HL-60/S4 (cell line): ENCODE data around the gene MEG3.

Experiments
- in situ Hi-C: fragments of 300-500 bp; cut with MboI; formaldehyde crosslinking; loops from 2 replicates; pipeline ENCODE4 v1.14.3; 2022; ENCODE audit warnings: low sequenced_read_pairs

The MEG3 gene

GRCh38 chr14:100862277-100862676, 36.4 kb downstream of the MEG3 start:
- in situ Hi-C loops: no loop called here

GRCh38 chr14:100862793-100863192, 36.9 kb downstream of the MEG3 start:
- in situ Hi-C loops: no loop called here

GRCh38 chr14:100864206-100864605, 38.3 kb downstream of the MEG3 start:
- in situ Hi-C loops: no loop called here

- in situ Hi-C loops: no loop called here
Measured at GRCh38 chr14:100864960-100865681, 39.2 kb downstream of the MEG3 start.

GRCh38 chr14:100865682-100866591, 40.0 kb downstream of the MEG3 start:
- in situ Hi-C loops: no loop called here

GRCh38 chr14:100866666-100867630, 41.0 kb downstream of the MEG3 start:
- in situ Hi-C loops: no loop called here

GRCh38 chr14:100867631-100868315, 41.9 kb downstream of the MEG3 start:
- in situ Hi-C loops: no loop called here

GRCh38 chr14:100868621-100869370, 42.9 kb downstream of the MEG3 start:
- in situ Hi-C loops: no loop called here

- in situ Hi-C loops: no loop called here
Measured at GRCh38 chr14:100871234-100872186, 45.6 kb downstream of the MEG3 start.

- in situ Hi-C loops: no loop called here
Measured at GRCh38 chr14:100872259-100873095, 46.6 kb downstream of the MEG3 start.

- in situ Hi-C loops: no loop called here
Measured at GRCh38 chr14:100873096-100873482, 47.2 kb downstream of the MEG3 start.

- in situ Hi-C loops: no loop called here
Measured at GRCh38 chr14:100874051-100874410, 48.1 kb downstream of the MEG3 start.

- in situ Hi-C loops: no loop called here
Measured at GRCh38 chr14:100874411-100875091, 48.6 kb downstream of the MEG3 start.

GRCh38 chr14:100875126-100875525, 49.2 kb downstream of the MEG3 start:
- in situ Hi-C loops: no loop called here

- in situ Hi-C loops: no loop called here
Measured at GRCh38 chr14:100875861-100876590, 50.1 kb downstream of the MEG3 start.
